Fibroblast of peridontal ligament (primary cell): ENCODE data around the gene SGO2.
"Not testable (repeated sequence)": the region's sequence is repeated elsewhere in the genome, so short reads cannot be mapped to it uniquely, and the experiment has no call there.

Experiments
- DNase-seq: peaks from one replicate; pipeline ENCODE4 v3.0.0-alpha.2; 2010; ENCODE audit errors: extremely low read depth

Gene SGO2

GRCh38 chr2:200596774-200597570, 71.0 kb downstream of the SGO2 start:
- no peak for DNase-seq

GRCh38 chr2:200599206-200599605, 73.2 kb downstream of the SGO2 start:
- no peak for DNase-seq

GRCh38 chr2:200600549-200601225, 74.7 kb downstream of the SGO2 start:
- DNase-seq: no peak

DNA sequence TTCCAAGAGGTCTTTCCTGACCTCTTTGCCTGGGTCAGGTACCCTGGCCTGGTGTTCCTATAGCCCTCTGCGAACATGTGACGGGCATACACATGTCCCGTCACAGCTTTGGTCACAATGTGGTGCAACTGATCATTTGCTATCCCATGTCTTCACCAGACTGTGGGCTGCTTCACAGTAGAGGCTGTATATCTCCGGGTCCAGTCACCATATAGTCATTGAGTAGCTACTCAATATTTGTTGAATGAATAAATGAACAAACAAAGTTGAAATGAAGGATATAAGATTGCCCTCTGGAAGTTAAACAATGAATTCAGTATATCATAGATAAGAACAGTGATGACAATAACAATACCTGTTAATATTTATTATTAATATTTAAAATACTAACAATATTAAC, 76.6 kb downstream of the SGO2 start:
- no peak for DNase-seq

DNA sequence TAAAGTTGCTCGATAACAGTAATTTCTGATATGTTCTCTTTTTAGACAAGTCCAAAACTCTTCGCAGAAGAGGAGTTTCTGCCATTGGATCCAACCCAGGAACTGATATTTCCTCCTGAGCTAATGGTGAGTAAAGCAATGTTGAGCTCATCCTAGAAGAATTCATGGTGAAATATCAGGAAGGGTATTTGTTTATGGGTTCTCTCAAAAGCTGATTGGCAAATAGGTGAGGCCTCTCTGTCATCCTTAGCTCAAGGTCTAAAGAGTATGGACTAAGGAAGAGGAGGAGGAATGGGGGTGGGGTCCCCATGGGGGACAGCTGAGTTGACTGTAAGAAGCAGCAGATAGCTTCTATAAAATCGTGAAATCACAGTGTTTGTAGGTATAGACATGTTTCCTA, 78.0 kb downstream of the SGO2 start:
- peak; percentile 35 for DNase-seq

DNA sequence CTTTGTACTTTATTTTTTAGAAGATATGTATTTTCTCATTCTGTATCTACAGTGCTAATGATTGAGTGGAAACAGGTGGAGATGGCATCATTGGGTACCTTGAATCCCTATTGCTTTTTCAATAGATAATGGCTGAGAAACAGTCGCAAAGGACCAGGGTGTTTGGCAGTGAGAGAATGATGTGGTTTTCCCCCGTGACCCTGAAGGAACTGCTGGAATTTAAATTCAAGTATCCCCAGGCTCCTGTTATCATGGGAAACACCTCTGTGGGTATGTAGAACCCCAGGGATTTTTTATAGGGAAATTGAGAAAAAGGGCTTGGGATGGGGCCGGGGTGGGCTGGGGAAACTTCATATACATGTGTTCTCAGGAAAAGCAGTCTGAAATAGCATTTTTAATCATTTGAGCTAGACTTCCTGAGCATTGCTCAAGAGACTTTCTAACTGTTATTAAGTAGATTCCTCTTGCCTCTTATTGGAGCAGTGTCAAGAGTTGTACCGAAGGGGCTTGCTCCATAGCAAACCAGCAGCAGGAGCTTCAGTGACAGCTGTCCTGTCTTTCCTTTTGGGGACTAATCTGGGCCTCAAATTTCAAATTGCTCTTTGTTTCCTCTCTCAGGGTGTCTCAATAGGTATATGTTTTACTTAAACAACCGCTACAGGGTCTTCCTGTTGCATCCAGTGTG, 78.7 kb downstream of the SGO2 start:
- no peak for DNase-seq

DNA sequence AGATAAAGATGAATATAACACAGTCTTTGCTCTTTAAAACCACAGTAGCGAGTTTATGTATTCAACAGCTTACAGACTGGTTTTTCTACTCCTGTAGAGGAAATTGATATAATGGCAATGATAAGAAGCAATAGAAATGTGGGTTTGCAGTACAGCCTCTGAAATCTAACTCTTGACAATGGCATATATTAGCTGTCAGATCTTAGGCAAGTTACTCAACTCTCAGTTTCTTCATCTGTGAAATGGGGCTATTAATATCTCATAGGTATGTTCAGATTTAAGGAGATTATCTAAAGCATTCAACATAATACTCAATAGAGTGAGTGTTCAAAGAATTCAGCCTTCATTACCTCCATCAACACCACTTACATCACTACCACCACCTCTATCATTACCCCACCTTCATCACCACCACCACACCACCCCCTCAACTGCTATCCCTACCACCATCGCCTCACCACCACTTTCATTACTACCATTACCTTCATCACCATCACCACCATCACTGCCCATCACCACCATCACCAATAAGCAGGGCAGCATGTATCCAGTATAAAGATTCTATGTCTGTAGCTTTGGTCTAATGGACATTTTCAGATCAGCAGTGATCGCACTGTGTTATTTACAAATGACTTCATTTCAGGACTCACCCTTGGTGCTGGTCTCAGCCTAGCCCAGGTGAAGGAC, 82.5 kb downstream of the SGO2 start:
- no peak for DNase-seq

GRCh38 chr2:200609028-200609614, 83.1 kb downstream of the SGO2 start:
- peak; percentile 86 for DNase-seq

GRCh38 chr2:200610217-200610616, 84.2 kb downstream of the SGO2 start:
- DNase-seq: not testable (repeated sequence)

DNA sequence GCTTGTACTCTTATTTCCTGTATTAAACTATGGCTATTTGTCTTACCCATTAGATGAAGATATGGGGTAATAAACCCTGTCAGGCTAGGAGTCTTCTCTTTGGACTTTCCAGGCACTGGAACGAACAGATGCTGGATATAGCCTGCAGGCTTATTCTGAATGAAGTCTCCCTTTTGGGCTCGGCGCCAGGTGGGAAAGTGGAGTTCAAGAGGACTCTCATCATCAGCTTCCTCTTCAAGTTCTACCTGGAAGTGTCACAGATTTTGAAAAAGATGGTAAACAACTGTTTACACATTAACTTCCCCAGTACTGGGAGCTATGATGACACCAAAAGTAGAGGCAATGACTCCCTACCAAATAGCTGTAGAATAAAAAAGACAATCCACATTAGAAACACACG, 87.7 kb downstream of the SGO2 start:
- no peak for DNase-seq

- no peak for DNase-seq
Measured at GRCh38 chr2:200614249-200614648, 88.2 kb downstream of the SGO2 start.

GRCh38 chr2:200615247-200615646, 89.2 kb downstream of the SGO2 start:
- DNase-seq: peak; percentile 67

- peak; percentile 67 for DNase-seq
Measured at GRCh38 chr2:200616193-200616592, 90.2 kb downstream of the SGO2 start.

- peak; percentile 79 for DNase-seq
Measured at GRCh38 chr2:200616656-200617055, 90.6 kb downstream of the SGO2 start.

DNA sequence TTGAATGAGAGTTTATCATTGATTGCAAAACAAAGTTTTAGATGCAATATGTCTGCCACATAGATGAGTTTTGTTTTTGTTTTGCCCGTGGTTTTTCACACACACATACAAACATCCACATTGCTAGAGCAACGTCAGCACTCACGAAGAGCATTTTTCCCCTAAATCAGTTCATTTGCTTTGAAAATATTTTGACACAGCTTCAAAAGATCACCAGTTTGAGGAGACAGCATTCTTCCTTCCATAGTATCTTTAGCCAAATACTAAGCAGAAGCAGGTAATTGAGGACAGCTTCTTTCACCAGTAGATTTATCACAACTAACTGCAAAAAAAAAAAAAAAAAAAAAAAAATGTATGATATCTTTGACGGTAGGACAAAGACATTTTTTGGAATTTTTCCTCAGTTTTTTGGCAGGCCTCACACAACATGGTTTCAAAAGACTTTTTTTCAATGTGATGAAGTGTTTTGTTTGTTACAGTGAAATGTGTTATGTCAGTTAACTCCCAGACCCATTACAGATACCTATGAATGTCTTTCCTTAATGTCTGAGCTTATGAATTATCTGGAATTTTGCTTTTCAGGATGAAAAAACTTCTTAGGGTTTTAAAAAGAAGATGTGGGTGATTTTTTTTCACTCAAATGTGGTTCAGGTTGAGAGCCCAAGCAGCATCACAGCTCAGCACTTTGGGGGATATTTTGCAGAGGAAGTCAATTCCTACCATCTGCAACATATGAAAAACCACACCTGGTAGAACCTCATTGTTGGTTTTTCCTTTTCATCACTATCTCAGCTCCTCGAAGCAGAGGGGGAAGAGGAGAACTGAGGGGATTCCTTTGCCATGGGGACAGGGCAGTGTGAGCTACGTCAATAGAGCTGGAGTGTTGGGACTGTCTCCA, 91.4 kb downstream of the SGO2 start:
- peak; percentile 49 for DNase-seq

- no peak for DNase-seq
Measured at GRCh38 chr2:200618054-200618419, 92.0 kb downstream of the SGO2 start.

DNA sequence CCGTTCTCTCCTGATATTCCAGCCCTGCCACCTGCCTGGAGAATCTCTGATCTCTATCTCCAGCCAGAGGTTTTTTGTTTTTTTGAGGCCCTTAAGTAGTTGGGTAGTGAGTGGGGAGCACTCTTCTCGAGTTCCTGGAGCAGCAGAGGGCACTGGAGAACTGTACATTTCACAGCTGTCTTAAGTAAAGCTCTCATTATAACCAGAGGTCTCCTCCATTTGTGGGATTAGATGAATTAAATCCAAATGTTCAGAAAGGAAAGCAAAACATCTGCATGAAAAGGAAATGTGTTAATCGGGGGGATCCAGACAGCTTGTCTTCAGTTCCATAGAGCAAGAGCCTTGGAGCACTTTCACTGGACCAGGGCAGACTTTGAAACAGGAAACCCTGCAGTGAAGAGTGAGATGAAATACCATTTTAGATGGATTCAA, 92.6 kb downstream of the SGO2 start:
- DNase-seq: peak; percentile 92

- DNase-seq: no peak
Measured at GRCh38 chr2:200619279-200619678, 93.3 kb downstream of the SGO2 start.

DNA sequence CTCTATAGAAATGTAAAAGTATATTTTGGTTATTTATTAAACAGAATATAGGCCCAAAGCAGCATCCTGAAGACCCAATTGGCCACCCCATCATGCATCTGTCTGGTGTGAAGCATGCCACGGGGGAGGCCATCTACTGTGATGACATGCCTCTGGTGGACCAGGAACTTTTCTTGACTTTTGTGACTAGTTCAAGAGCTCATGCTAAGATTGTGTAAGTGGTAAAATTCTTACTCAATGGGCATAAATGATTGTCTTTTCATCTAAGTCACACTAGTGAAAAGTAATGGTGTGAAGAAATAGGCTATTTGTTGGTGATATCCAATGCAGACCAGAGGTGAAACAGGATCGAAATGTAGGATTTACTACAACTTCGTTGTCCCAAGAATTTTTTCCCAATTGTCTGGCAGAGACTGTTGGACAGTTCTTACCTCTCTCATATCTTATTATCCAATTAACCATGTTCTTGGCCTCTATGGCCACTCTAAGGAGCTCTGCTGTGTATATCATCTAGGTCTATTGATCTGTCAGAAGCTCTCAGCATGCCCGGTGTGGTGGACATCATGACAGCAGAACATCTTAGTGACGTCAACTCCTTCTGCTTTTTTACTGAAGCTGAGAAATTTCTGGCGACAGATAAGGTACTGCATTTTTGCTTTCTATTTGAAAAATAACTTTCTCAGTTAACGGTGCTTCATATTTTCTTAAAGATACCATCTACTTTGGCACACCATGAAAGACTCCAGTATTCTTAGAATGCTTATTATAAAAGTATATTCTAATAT, 94.8 kb downstream of the SGO2 start:
- DNase-seq: no peak

DNA sequence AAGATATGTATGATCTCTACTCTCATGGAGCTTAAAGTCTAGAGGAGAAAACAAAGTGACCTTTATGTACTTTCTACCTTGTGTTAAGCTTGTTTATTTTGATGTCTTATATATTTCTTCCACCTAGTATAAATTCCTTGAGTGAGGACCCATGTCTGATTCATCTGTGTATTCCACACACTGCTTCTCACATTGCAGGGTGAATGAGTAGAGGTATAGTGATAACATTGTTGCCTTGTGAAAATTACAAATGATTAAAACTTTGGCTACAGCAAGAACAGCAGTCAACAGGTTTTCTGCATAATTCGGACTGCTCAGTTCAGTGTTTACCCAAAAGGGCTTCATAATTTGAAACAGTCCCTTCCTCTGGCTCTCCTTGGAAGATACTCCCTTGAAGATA, 96.1 kb downstream of the SGO2 start:
- DNase-seq: no peak
